ENCODE measurements around the gene CERS6. TPM values are rescaled to one million over a fixed set of nuclear protein-coding genes. Genes with fewer than 3 reads are reported as not detected.

The CERS6 gene
- total and polyA plus RNA-seq, 11 donors: 22.1 to 78.0 (median 62.2) TPM

DNA sequence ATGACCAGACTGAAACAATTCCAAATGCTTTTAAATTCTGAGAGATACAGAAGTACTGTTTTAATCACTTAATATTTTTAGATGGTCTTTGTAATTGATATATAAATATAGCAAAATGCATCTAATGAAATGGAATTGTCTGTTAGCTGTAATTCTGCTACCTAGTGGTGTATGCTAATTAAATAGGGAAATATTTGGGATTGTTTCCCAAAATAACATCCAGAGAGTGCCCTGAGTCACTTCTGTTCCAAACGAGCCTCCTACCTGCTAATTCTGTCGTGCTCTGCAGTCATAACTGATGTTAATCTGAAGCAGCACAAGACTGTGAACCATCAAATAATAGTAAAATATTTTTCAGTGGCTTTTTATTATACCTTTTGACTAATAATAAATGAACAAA lies 274.9 kb downstream of the CERS6 start:
- Histone ChIP-seq H3K27ac (peak overlapping the region in 4 of 12 donors; percentile 3 to 17 (median 8)), H3K36me3 (no peaks in the 10 kb centered on the region), H3K4me3 (no peak overlapping the region), H3K4me1 (peaks cover 0 to 44% (median 13%) of the 10 kb centered on the region in 12 donors), H3K9me3 (no peaks in the 10 kb centered on the region), H3K27me3 (no peaks in the 10 kb centered on the region)
- TF ChIP-seq POLR2A (IDR thresholded peaks at IDR 0.05) (no peak), CTCF (IDR thresholded peaks at IDR 0.05) (no peak)
- WGBS, 4 donors: 34 to 41% (median 38%) methylated on average over 2 of the region's 2 CpGs
- intact Hi-C loops (cut with DNase I): no loop called here
- ATAC-seq: no peak
- DNase-seq: no peak

DNA sequence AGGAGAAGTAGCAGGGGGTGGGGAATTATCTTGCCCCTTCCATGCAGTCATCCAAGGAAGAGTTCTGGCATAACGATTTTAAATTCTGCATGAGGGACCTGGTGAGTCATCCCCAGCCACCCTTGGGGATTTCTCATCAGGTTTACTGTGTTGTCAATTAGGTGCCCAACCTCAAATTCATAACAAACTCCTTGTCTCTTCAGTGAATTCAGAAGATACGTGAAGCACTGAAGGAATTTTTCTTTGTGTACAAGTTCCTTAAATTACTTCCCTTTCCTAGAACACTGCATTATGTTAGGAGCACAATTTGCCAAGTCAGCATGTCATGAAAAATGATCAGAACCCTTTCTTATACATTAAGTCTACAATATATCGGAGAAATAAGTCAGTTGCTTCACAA lies 275.5 kb downstream of the CERS6 start:
- TF ChIP-seq POLR2A (IDR thresholded peaks at IDR 0.05) (no peak), CTCF (IDR thresholded peaks at IDR 0.05) (no peak)
- no peak for ATAC-seq
- H3K36me3 ChIP-seq: no peaks in the 10 kb centered on the region
- H3K27me3 ChIP-seq: no peaks in the 10 kb centered on the region
- peaks cover 0 to 45% (median 13%) of the 10 kb centered on the region in 12 donors for H3K4me1 ChIP-seq
- H3K27ac ChIP-seq: peak overlapping the region in 6 of 12 donors; percentile 3 to 30 (median 9)
- 45 to 65% (median 62%) methylated on average over 3 of the region's 3 CpGs for WGBS, 4 donors
- no peaks in the 10 kb centered on the region for H3K9me3 ChIP-seq
- no peak for DNase-seq
- intact Hi-C loops (cut with DNase I): no loop called here
- H3K4me3 ChIP-seq: no peak overlapping the region

DNA sequence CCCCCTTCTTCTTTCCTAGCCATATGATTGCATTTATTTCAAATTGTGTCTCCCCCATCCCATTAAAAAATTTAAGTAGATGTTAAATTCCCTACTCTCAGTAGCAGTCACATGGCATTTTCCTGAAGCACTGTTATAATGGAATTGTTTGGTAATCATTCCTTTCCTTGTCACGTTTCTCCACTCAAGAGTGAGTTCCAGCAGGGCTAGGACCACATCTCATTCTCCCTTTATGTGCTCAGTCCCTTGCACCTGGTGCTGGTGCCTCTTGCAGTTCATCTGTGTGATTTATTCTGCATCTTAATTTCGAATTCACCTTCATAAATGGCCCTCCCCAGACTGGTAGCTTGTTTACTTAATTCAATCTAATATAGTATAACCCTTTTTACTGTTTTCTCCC lies 276.0 kb downstream of the CERS6 start:
- H3K4me1 ChIP-seq: peaks cover 0 to 50% (median 13%) of the 10 kb centered on the region in 12 donors
- peak overlapping the region in 3 of 12 donors; percentile 9 to 30 (median 9) for H3K27ac ChIP-seq
- intact Hi-C loops (cut with DNase I): no loop called here
- no peaks in the 10 kb centered on the region for H3K36me3 ChIP-seq
- DNase-seq (no peak), ATAC-seq (no peak)
- no peaks in the 10 kb centered on the region for H3K9me3 ChIP-seq
- 71 to 79% (median 73%) methylated on average over 2 of the region's 2 CpGs for WGBS, 4 donors
- no peak for TF ChIP-seq CTCF (IDR thresholded peaks at IDR 0.05)
- TF ChIP-seq POLR2A (IDR thresholded peaks at IDR 0.05): no peak
- H3K4me3 ChIP-seq: no peak overlapping the region
- no peaks in the 10 kb centered on the region for H3K27me3 ChIP-seq

GRCh38 chr2:168732506-168732905 lies 276.4 kb downstream of the CERS6 start:
- no peaks in the 10 kb centered on the region for H3K27me3 ChIP-seq
- intact Hi-C loops (cut with DNase I): no loop called here
- peaks cover 0 to 51% (median 14%) of the 10 kb centered on the region in 12 donors for H3K4me1 ChIP-seq
- ATAC-seq (no peak), DNase-seq (no peak)
- H3K36me3 ChIP-seq: no peaks in the 10 kb centered on the region
- H3K4me3 ChIP-seq: no peak overlapping the region
- peak overlapping the region in 2 of 12 donors; percentile 9 to 28 for H3K27ac ChIP-seq
- TF ChIP-seq CTCF (IDR thresholded peaks at IDR 0.05): no peak
- TF ChIP-seq POLR2A (IDR thresholded peaks at IDR 0.05): no peak
- H3K9me3 ChIP-seq: no peaks in the 10 kb centered on the region
